Suprapubic skin (tissue), 4 donors: ENCODE measurements around the gene CEACAM18. TPM values are rescaled to one million over a fixed set of nuclear protein-coding genes. Genes with fewer than 3 reads are reported as not detected.
"Not testable (repeated sequence)": the region's sequence is repeated elsewhere in the genome, so short reads cannot be mapped to it uniquely, and the experiment has no call there.

Experiments
- DNase-seq, 2 donors: peaks; one replicate each; pipeline ENCODE4 v3.0.0-alpha.2; 2019; ENCODE audit warnings: low spot score in 2 of 2
- H3K27ac ChIP-seq: fragments of 200-600 bp; sonication (generic); one replicate; pipeline ENCODE4 v1.5.1; 2019
- H3K27me3 ChIP-seq: fragments of 200-600 bp; sonication (generic); one replicate; pipeline ENCODE4 v1.5.1; 2019
- H3K36me3 ChIP-seq: fragments of 200-600 bp; sonication (generic); one replicate; pipeline ENCODE4 v1.5.1; 2019
- H3K4me1 ChIP-seq: fragments of 200-600 bp; sonication (generic); one replicate; pipeline ENCODE4 v1.5.1; 2019
- H3K4me3 ChIP-seq: fragments of 200-600 bp; sonication (generic); one replicate; pipeline ENCODE4 v1.5.1; 2019; ENCODE audit warnings: mild to moderate bottlenecking
- H3K9me3 ChIP-seq: fragments of 200-600 bp; sonication (generic); one replicate; pipeline ENCODE4 v1.5.1; 2019
- EP300 ChIP-seq: sonication (generic); formaldehyde crosslinking; IDR thresholded peaks from one replicate; pipeline ENCODE4 v1.6.1; 2017; ENCODE audit warnings: antibody characterized with exemption
- POLR2A ChIP-seq, 2 donors: fragments of 450-650 bp; IDR thresholded peaks; one replicate each; pipeline ENCODE4 v1.6.1; 2017; ENCODE audit warnings: antibody characterized with exemption in 2 of 2, mild to moderate bottlenecking in 2 of 2, moderate library complexity in 2 of 2
- POLR2AphosphoS5 ChIP-seq, 3 donors: sonication (generic); formaldehyde crosslinking; IDR thresholded peaks; one replicate each; pipeline ENCODE4 v1.6.1; 2017; ENCODE audit warnings: antibody characterized with exemption in 3 of 3
- WGBS: methylation state at CpG from one replicate; pipeline ENCODE4 v1.1.5; 2018; 5-methylcytosine and 5-hydroxymethylcytosine counted together
- total RNA-seq, 4 donors: library from RNA; depleted of rRNA; stranded (reverse); fragments of >200 nt; gene quantifications; one replicate each; pipeline ENCODE4 v1.1.0, GENCODE V29; 2016
- TF ChIP-seq, protein P1 (sequence below), 2 donors: fragments of 200-600 bp in 1 of 2; fragments of 450-650 bp in 1 of 2; sonication (generic) in 1 of 2; IDR thresholded peaks; one replicate each; pipeline ENCODE4 v1.5.1; 2016 to 2019; ENCODE audit warnings: antibody characterized with exemption in 2 of 2, mild to moderate bottlenecking in 1 of 2, moderate library complexity in 1 of 2

CEACAM18 gene
- total RNA-seq, 4 donors from 2014 or later, result not detected

DNA sequence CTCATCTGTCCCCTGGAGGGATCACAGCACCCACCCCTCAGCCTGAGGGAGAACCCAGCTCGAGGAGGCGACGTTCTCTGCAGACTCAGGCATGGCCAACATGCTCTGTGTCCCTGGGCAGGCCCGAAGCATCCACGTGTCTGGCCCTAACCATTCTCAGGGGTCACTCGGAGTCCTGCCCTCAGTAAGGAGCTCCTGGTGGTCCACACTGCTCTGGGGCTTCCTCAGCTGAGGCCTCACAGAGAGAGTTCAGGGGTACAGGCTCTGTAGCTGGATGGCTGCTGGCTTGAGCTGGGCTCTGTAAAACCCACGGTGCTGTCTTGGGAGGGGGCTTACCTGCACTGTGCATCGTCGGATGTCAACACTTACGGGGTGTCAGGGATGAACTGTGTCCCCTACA is 15.7 kb upstream of the CEACAM18 start:
- Histone ChIP-seq H3K4me1 (no peaks in the 10 kb centered on the region), H3K27me3 (peaks cover 38% of the 10 kb centered on the region), H3K36me3 (no peaks in the 10 kb centered on the region), H3K9me3 (no peaks in the 10 kb centered on the region), H3K27ac (no peak overlapping the region), H3K4me3 (no peak overlapping the region)
- WGBS, result 80% methylated on average over 4 of the region's 10 CpGs
- TF ChIP-seq, protein P1, sequence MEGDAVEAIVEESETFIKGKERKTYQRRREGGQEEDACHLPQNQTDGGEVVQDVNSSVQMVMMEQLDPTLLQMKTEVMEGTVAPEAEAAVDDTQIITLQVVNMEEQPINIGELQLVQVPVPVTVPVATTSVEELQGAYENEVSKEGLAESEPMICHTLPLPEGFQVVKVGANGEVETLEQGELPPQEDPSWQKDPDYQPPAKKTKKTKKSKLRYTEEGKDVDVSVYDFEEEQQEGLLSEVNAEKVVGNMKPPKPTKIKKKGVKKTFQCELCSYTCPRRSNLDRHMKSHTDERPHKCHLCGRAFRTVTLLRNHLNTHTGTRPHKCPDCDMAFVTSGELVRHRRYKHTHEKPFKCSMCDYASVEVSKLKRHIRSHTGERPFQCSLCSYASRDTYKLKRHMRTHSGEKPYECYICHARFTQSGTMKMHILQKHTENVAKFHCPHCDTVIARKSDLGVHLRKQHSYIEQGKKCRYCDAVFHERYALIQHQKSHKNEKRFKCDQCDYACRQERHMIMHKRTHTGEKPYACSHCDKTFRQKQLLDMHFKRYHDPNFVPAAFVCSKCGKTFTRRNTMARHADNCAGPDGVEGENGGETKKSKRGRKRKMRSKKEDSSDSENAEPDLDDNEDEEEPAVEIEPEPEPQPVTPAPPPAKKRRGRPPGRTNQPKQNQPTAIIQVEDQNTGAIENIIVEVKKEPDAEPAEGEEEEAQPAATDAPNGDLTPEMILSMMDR (IDR thresholded peaks at IDR 0.05), result no peak
- no peak for TF ChIP-seq EP300
- TF ChIP-seq POLR2AphosphoS5 (IDR thresholded peaks at IDR 0.05), result no peak
- no peak for TF ChIP-seq POLR2A (IDR thresholded peaks at IDR 0.05)
- DNase-seq, result no peak

DNA sequence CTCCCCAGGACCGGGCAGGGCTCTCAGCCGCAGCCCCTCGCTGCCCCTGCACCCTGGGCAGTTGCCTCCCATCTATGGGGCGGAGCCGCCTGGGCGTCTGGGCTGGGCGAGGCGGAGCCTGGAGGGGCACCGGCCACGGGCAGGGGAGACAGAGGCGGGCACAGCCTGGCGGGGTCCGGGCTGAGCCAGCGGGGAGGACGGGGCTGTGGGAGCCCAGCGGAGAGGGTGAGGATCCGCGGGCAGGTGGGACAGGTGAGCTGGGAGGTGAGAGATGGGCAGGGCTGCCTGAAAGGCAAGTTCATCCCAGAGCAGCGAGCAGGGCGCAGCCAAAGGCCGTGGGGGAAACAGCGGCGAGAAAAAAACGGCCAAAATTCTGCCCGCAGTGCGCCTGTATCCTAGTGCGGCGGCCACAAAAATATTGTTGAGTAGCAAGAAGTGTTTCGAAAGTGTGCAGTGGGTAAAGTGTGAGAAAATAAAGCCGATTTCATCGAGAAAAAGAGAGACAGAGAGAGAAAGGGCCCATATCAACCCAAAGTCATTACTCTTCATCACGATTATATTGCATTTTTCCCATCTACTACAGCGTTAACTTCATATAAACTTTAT is 14.3 kb upstream of the CEACAM18 start:
- H3K27me3 ChIP-seq, result peaks cover 25% of the 10 kb centered on the region
- H3K9me3 ChIP-seq, H3K4me1 ChIP-seq, H3K27ac ChIP-seq, DNase-seq, H3K4me3 ChIP-seq, H3K36me3 ChIP-seq: not testable (repeated sequence)
- 29% methylated on average over 15 of the region's 33 CpGs for WGBS

GRCh38 chr19:51466723-51467122 is 11.6 kb upstream of the CEACAM18 start:
- WGBS, result 53% methylated on average over 3 of the region's 3 CpGs
- peaks cover 24% of the 10 kb centered on the region for H3K27me3 ChIP-seq
- no peak for DNase-seq
- H3K27ac ChIP-seq, result no peak overlapping the region
- H3K4me3 ChIP-seq, result no peak overlapping the region
- no peaks in the 10 kb centered on the region for H3K36me3 ChIP-seq
- H3K9me3 ChIP-seq, result no peaks in the 10 kb centered on the region
- TF ChIP-seq POLR2AphosphoS5 (IDR thresholded peaks at IDR 0.05), result no peak
- no peaks in the 10 kb centered on the region for H3K4me1 ChIP-seq

- H3K27ac ChIP-seq, result no peak overlapping the region
- H3K4me1 ChIP-seq, result no peaks in the 10 kb centered on the region
- no peak overlapping the region for H3K4me3 ChIP-seq
- H3K27me3 ChIP-seq, result peaks cover 17% of the 10 kb centered on the region
- no peak for TF ChIP-seq POLR2A (IDR thresholded peaks at IDR 0.05)
- no peak for TF ChIP-seq EP300
- no peak for TF ChIP-seq POLR2AphosphoS5 (IDR thresholded peaks at IDR 0.05)
- TF ChIP-seq, protein P1 (IDR thresholded peaks at IDR 0.05), result no peak
- H3K9me3 ChIP-seq, result no peaks in the 10 kb centered on the region
- DNase-seq, result peak in 1 of 2 donors; percentile 50
- WGBS, result 76% methylated on average over 4 of the region's 4 CpGs
- no peaks in the 10 kb centered on the region for H3K36me3 ChIP-seq
Observed at GRCh38 chr19:51467864-51468544, 10.3 kb upstream of the CEACAM18 start.

GRCh38 chr19:51468545-51468920 is 9.8 kb upstream of the CEACAM18 start:
- H3K4me3 ChIP-seq, result no peak overlapping the region
- H3K27me3 ChIP-seq, result peaks cover 19% of the 10 kb centered on the region
- H3K9me3 ChIP-seq, result no peaks in the 10 kb centered on the region
- WGBS, result 78% methylated on average over 2 of the region's 2 CpGs
- no peaks in the 10 kb centered on the region for H3K36me3 ChIP-seq
- no peaks in the 10 kb centered on the region for H3K4me1 ChIP-seq
- peak in 1 of 2 donors; percentile 24 for DNase-seq
- TF ChIP-seq, protein P1 (IDR thresholded peaks at IDR 0.05), result no peak
- TF ChIP-seq POLR2A (IDR thresholded peaks at IDR 0.05) (no peak), EP300 (no peak), POLR2AphosphoS5 (IDR thresholded peaks at IDR 0.05) (no peak)
- no peak overlapping the region for H3K27ac ChIP-seq

DNA sequence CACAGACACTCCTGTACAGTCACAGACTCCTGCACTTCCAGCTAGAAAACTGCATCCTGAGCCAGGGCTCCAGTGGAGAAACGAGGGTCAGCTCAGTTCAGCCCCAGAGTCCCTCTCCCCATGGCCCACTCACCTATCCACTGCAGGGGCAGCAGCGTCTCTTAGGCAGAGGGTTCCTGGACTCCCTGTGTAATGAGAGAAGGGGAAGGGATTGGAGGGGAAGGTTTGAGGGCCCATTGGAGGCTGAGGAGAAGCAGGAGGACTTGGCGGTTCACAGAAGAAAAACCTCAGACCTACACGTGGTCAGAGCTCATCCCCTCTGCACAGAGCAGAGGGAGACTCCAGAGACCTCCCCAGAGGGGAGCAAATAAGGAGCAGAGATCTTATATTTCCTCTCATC is 9.2 kb upstream of the CEACAM18 start:
- WGBS, result 43% methylated on average over 4 of the region's 4 CpGs

More for the DNA sequence above, 9.2 kb upstream of the CEACAM18 start:
- Histone ChIP-seq H3K9me3 (no peaks in the 10 kb centered on the region), H3K27ac (no peak overlapping the region), H3K4me1 (no peaks in the 10 kb centered on the region), H3K27me3 (peaks cover 23% of the 10 kb centered on the region), H3K4me3 (no peak overlapping the region), H3K36me3 (no peaks in the 10 kb centered on the region)
- peak in 1 of 2 donors; percentile 28 for DNase-seq
- TF ChIP-seq POLR2A (IDR thresholded peaks at IDR 0.05), result no peak
- TF ChIP-seq EP300, result no peak
